HepG2 (cell line): ENCODE measurements around the gene CLPTM1L. TPM values are rescaled to one million over a fixed set of nuclear protein-coding genes. Genes with fewer than 3 reads are reported as not detected.

Experiments
- AHR ChIP-seq: IDR thresholded peaks from 2 replicates; pipeline ENCODE4 v1.6.1; 2018; ENCODE audit warnings: missing genetic modification reagents, missing compliant biosample characterization
- E2F1 ChIP-seq: sonication (generic); formaldehyde crosslinking; IDR thresholded peaks from 2 replicates; pipeline ENCODE4 v1.5.0; 2020; ENCODE audit warnings: missing genetic modification reagents
- GATA4 ChIP-seq: sonication (generic); IDR thresholded peaks from 2 replicates; pipeline ENCODE4 v1.6.1; 2016; ENCODE audit warnings: antibody characterized with exemption, low read depth, borderline replicate concordance
- HMGXB3 ChIP-seq: sonication (generic); formaldehyde crosslinking; IDR thresholded peaks from 2 replicates; pipeline ENCODE4 v1.4.0; 2020; ENCODE audit warnings: missing genetic modification reagents, borderline replicate concordance
- MEIS2 ChIP-seq: sonication (generic); formaldehyde crosslinking; IDR thresholded peaks from 2 replicates; pipeline ENCODE4 v1.9.0; 2021; ENCODE audit warnings: mild to moderate bottlenecking, missing genetic modification reagents
- RFX1 ChIP-seq: fragments of 450-650 bp; IDR thresholded peaks from 2 replicates; pipeline ENCODE4 v1.6.1; 2017
- RXRA ChIP-seq: sonication (generic); formaldehyde crosslinking; IDR thresholded peaks from 2 replicates; pipeline ENCODE4 v1.5.1; 2020; ENCODE audit warnings: missing genetic modification reagents
- SMAD9 ChIP-seq: sonication (generic); formaldehyde crosslinking; IDR thresholded peaks from 2 replicates; pipeline ENCODE4 v1.5.1; 2020; ENCODE audit warnings: mild to moderate bottlenecking, missing genetic modification reagents
- THAP11 ChIP-seq: IDR thresholded peaks from 2 replicates; pipeline ENCODE4 v1.6.1; 2016; ENCODE audit warnings: missing biosample characterization, missing genetic modification reagents
- TMF1 ChIP-seq: sonication (generic); formaldehyde crosslinking; IDR thresholded peaks from 2 replicates; pipeline ENCODE4 v1.8.1; 2022; ENCODE audit warnings: low read depth, missing genetic modification reagents
- ZNF34 ChIP-seq: sonication (generic); formaldehyde crosslinking; IDR thresholded peaks from 2 replicates; pipeline ENCODE4 v1.4.0; 2020; ENCODE audit warnings: mild to moderate bottlenecking, missing genetic modification reagents, borderline replicate concordance
- ZNF749 ChIP-seq: sonication (generic); formaldehyde crosslinking; IDR thresholded peaks from 2 replicates; pipeline ENCODE4 v1.8.0; 2022; ENCODE audit warnings: mild to moderate bottlenecking, missing genetic modification reagents, moderate library complexity, borderline replicate concordance
- ZNF780A ChIP-seq: sonication (generic); formaldehyde crosslinking; IDR thresholded peaks from 2 replicates; pipeline ENCODE4 v1.8.0; 2022; ENCODE audit warnings: mild to moderate bottlenecking, missing genetic modification reagents, moderate library complexity
- ZNF790 ChIP-seq: sonication (generic); formaldehyde crosslinking; IDR thresholded peaks from 2 replicates; pipeline ENCODE4 v1.8.0; 2022; ENCODE audit warnings: missing genetic modification reagents, mild to moderate bottlenecking, borderline replicate concordance
- ZUFSP ChIP-seq: sonication (generic); formaldehyde crosslinking; IDR thresholded peaks from 2 replicates; pipeline ENCODE4 v1.9.0; 2021; ENCODE audit warnings: missing genetic modification reagents, mild to moderate bottlenecking, borderline replicate concordance
- polyA plus RNA-seq, 8 experiments: library from polyadenylated mRNA; depleted of rRNA in 3 of 8; stranded (reverse) in 7 of 8; unstranded in 1 of 8; fragments of >200 nt; fragmentation: Illumina TruSeq in 4 of 8; extraction: Trizol in 4 of 8; gene quantifications; 2 replicates each; pipeline versions ENCODE4 v1.2.1 to v1.2.3, GENCODE V29; 2011 to 2016; ENCODE audit warnings: low read depth in 4 of 8, missing spikeins in 1 of 8, mixed read lengths in 1 of 8; ENCODE audit not compliant: insufficient read depth in 1 of 8
- total RNA-seq, 5 experiments: library from RNA; depleted of rRNA; stranded (reverse); fragments of >200 nt; fragmentation: Illumina TruSeq; extraction: Trizol; gene quantifications; 2 replicates each; pipeline ENCODE4 v1.2.3, GENCODE V29; 2016; ENCODE audit warnings: low read depth in 1 of 5
- TF ChIP-seq, protein P1 (sequence below): sonication (generic); formaldehyde crosslinking; IDR thresholded peaks from 2 replicates; pipeline ENCODE4 v1.9.0; 2021; ENCODE audit warnings: missing genetic modification reagents, borderline replicate concordance

CLPTM1L gene
- total and polyA plus RNA-seq, 2 of the 13 experiments (the other 11 are each of a cell fraction or from before 2014, with no cell fraction given), result 80.3 to 124 TPM

DNA sequence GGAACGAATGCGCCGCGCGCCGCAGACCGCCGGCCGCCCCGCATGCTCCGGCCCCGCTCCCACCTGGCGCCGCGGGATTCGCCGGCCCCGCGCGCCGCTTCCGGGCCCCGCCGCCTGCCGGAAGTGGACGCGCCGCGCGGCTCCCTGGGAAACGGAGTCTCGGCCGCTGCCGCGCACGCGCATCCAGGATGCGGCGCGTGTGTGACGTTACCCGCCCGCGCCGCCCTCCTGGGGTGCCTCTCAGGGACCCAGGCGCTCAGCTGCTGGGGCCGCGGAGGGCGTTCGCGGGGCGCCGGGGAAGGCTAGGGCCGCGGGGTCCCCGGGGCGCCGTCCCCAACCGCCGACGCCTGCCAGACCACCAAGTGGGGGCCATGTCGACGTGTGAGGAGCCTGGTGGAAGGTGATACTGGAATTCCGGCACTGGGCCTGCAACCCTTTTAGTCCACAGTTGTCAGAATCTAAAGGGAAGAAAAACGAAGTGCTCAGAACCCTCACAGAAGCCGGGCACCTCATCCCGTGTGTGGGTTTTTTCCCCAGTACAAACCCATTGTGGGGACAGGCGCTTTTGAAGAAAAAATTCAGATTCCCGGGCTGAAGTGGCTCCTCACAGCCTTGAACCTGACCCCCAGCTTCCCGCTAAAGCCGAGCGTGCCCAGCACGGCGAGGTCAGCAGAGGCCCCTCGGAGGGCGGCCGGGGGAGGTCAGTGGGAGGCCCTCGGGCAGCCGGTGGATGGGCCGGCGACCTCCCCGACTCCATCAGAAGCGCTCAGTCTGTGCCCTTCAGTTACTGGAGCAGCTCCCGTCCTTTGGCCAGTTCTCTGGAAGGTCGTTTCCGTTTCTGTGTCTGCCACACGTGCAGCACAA is at the start of gene CLPTM1L (continued):
- TF ChIP-seq, protein P1, sequence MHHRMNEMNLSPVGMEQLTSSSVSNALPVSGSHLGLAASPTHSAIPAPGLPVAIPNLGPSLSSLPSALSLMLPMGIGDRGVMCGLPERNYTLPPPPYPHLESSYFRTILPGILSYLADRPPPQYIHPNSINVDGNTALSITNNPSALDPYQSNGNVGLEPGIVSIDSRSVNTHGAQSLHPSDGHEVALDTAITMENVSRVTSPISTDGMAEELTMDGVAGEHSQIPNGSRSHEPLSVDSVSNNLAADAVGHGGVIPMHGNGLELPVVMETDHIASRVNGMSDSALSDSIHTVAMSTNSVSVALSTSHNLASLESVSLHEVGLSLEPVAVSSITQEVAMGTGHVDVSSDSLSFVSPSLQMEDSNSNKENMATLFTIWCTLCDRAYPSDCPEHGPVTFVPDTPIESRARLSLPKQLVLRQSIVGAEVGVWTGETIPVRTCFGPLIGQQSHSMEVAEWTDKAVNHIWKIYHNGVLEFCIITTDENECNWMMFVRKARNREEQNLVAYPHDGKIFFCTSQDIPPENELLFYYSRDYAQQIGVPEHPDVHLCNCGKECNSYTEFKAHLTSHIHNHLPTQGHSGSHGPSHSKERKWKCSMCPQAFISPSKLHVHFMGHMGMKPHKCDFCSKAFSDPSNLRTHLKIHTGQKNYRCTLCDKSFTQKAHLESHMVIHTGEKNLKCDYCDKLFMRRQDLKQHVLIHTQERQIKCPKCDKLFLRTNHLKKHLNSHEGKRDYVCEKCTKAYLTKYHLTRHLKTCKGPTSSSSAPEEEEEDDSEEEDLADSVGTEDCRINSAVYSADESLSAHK, result no peak
- no peak for TF ChIP-seq ZNF780A (CRISPR knock-in tag)
- peak; percentile 41; the same call in 1 of the 2 replicates for TF ChIP-seq RFX1
- no peak for TF ChIP-seq GATA4
- no peak for TF ChIP-seq HMGXB3 (CRISPR knock-in tag)
- no peak for TF ChIP-seq SMAD9
- TF ChIP-seq MEIS2 (CRISPR knock-in tag), result 0 out of 2 replicates have a peak, but pooled peaks have one; percentile 52
- no peak for TF ChIP-seq ZNF34 (CRISPR knock-in tag)
- no peak for TF ChIP-seq AHR (CRISPR knock-in tag)
- peak; percentile 61; the same call in 1 of the 2 replicates for TF ChIP-seq ZNF790 (CRISPR knock-in tag)
- TF ChIP-seq E2F1 (CRISPR knock-in tag), result peak; percentile 5; the same call in 1 of the 2 replicates
- TF ChIP-seq ZUFSP (CRISPR knock-in tag), result no peak; the same call in 1 of the 2 replicates
- peak; percentile 97 for TF ChIP-seq THAP11 (CRISPR knock-in tag)
- peak; percentile 70 for TF ChIP-seq RXRA (CRISPR knock-in tag)
- TF ChIP-seq ZNF749 (CRISPR knock-in tag), result peak; percentile 63; the same call in 1 of the 2 replicates
- TF ChIP-seq TMF1 (CRISPR knock-in tag), result peak; percentile 28; the same call in 1 of the 2 replicates
